Progenitor cell of endocrine pancreas (in vitro differentiated cells): ENCODE data around the gene CACNG1. TPM values are rescaled to one million over a fixed set of nuclear protein-coding genes. Genes with fewer than 3 reads are reported as not detected.

Experiments
- DNase-seq: peaks from one replicate; pipeline ENCODE4 v3.0.0; 2021; ENCODE audit warnings: low spot score; ENCODE audit not compliant: unreplicated experiment
- H3K27ac Mint-ChIP-seq: 2 replicates; pipeline ENCODE4 v1.8.0; 2021; ENCODE audit warnings: mild to moderate bottlenecking, moderate library complexity, mixed read lengths
- H3K27me3 Mint-ChIP-seq: 2 replicates; pipeline ENCODE4 v1.8.0; 2021; ENCODE audit warnings: mixed read lengths
- H3K36me3 Mint-ChIP-seq: 2 replicates; pipeline ENCODE4 v1.8.0; 2022; ENCODE audit warnings: mixed read lengths; ENCODE audit not compliant: insufficient read depth
- H3K4me1 Mint-ChIP-seq: 2 replicates; pipeline ENCODE4 v1.8.0; 2021; ENCODE audit warnings: low read depth, mixed read lengths
- H3K4me3 Mint-ChIP-seq: 2 replicates; pipeline ENCODE4 v1.8.0; 2021; ENCODE audit warnings: low read depth, mild to moderate bottlenecking, moderate library complexity, mixed read lengths
- H3K9me3 Mint-ChIP-seq: 2 replicates; pipeline ENCODE4 v1.8.0; 2021; ENCODE audit warnings: low read depth, mixed read lengths
- CTCF ChIP-seq: fragments of 200-600 bp; sonication (generic); IDR thresholded peaks from one replicate; pipeline ENCODE4 v1.5.0; 2021; ENCODE audit warnings: antibody characterized with exemption, mild to moderate bottlenecking; ENCODE audit not compliant: unreplicated experiment
- long read RNA-seq: library from polyadenylated mRNA; unstranded; transcript quantifications from one replicate; pipeline ENCODE4 v2.0.0, GENCODE V29; 2020
- total RNA-seq: library from RNA; stranded (reverse); gene quantifications from 2 replicates; pipeline ENCODE4 v1.2.1, GENCODE V29; 2021

CACNG1 gene, protein sequence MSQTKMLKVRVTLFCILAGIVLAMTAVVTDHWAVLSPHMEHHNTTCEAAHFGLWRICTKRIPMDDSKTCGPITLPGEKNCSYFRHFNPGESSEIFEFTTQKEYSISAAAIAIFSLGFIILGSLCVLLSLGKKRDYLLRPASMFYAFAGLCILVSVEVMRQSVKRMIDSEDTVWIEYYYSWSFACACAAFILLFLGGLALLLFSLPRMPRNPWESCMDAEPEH
- 0.22 TPM in 1 of 2 replicates, not detected in the other for total RNA-seq
- long read RNA-seq = 0 reads

- no peak within 1 kb of the TSS for H3K4me3 Mint-ChIP-seq
Measured at GRCh38 chr17:67044016-67044772, at the start of gene CACNG1. Gene CACNG1, plus strand, starts transcription at chr17:67044554. Its CDS starts 107 bp downstream, at chr17:67044661.

DNA sequence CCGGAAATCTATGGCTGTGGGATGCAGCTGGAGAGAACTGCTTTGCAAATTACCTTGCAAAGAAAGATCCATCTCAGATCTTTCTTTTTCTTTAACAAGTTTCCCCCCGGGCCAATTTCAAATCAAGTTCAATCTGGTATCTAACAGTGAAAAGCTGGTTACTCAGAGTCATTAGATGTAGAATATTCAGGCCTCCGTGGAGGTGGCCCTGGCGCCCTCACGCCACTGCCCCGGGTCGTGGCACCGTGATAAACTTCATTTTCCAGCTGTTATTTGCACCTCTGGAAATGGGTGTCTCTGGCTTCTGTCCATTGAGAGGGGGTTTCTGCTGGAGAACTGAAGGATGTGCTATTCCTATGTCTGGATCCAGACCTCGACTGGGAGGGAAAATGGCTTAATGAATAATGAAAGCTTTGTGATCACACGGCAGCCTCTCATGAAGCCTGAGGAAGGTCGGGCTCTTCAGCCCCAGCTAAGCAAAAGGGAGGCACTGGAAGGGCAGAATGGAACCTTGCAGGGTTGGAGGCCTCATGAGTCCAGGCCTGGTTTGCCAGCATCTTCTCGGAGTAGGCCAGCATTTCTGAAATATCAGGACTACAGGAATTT lies 49.3 kb upstream of the CACNG1 start:
- Mint-ChIP-seq H3K27ac (no peak overlapping the region), H3K9me3 (no peaks in the 10 kb centered on the region), H3K36me3 (no peaks in the 10 kb centered on the region), H3K4me1 (no peaks in the 10 kb centered on the region), H3K4me3 (no peak overlapping the region), H3K27me3 (peaks cover 18% of the 10 kb centered on the region)
- TF ChIP-seq CTCF = no peak
- no peak for DNase-seq

More at GRCh38 chr17:67044016-67044772, at the start of gene CACNG1:
- Mint-ChIP-seq H3K27ac (no peak within 1 kb of the TSS), H3K4me1 (peaks cover 31% of the 10 kb centered on the region), H3K27me3 (peaks cover 10% of the 10 kb centered on the region), H3K9me3 (peaks cover 17% of the 10 kb centered on the region), H3K36me3 (peaks cover 5% of the 10 kb centered on the region)
- no peak for TF ChIP-seq CTCF
- no peak for DNase-seq

DNA sequence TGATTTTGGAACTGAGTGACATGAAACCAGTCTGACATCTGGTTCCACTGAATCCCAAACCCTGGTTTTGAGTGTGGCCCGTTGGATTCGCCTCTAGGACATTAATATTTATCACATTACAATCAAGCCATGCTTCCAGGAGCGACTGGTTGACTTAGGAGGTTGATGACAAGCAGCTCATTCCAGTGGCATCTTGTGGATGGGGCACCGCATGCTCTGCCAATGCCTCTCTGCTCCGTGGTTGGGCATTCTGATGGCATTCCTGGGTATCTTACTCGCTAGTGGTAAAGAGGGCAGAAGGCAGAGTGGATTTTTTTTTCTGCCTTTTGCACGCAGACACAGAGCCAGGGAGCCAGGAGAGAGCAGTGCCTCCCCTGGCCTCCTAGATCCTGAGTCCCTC lies 48.4 kb upstream of the CACNG1 start:
- DNase-seq = no peak
- Mint-ChIP-seq H3K36me3 (no peaks in the 10 kb centered on the region), H3K4me1 (no peaks in the 10 kb centered on the region), H3K4me3 (no peak overlapping the region), H3K27me3 (peaks cover 18% of the 10 kb centered on the region), H3K27ac (no peak overlapping the region), H3K9me3 (no peaks in the 10 kb centered on the region)
- no peak for TF ChIP-seq CTCF

DNA sequence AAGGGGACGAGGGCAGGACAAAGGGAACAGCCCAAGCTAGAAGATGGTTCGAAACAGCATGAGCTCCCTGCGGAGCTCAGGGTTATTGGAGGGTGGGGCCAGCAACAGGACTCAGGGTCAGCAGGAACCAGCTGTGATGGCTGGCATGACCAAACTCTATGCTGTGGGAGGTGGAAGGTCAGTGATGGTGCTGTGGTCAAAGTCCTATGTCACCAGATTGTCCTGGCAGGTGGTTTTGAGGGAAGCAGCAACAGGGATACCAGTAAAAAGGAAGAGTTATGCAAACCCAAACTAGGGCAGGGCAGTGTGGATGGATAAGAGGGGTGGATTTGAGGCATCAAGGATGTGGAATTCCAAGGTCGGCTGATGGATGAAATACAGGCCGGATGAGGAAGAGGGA lies 47.4 kb upstream of the CACNG1 start:
- no peak for TF ChIP-seq CTCF
- H3K36me3 Mint-ChIP-seq = no peaks in the 10 kb centered on the region
- no peak overlapping the region for H3K4me3 Mint-ChIP-seq
- no peak for DNase-seq
- no peaks in the 10 kb centered on the region for H3K4me1 Mint-ChIP-seq
- H3K27me3 Mint-ChIP-seq = peaks cover 18% of the 10 kb centered on the region
- no peak overlapping the region for H3K27ac Mint-ChIP-seq
- H3K9me3 Mint-ChIP-seq = no peaks in the 10 kb centered on the region

- Mint-ChIP-seq H3K9me3 (no peaks in the 10 kb centered on the region), H3K27ac (no peak overlapping the region), H3K4me3 (no peak overlapping the region), H3K27me3 (no peaks in the 10 kb centered on the region), H3K36me3 (no peaks in the 10 kb centered on the region), H3K4me1 (no peaks in the 10 kb centered on the region)
- no peak for TF ChIP-seq CTCF
- no peak for DNase-seq
Measured at GRCh38 chr17:67003231-67003630, 41.1 kb upstream of the CACNG1 start.
